HG02759 (cell line): Measurements from ENCODE around the gene MSL1.

Source experiments
- ATAC-seq: cut with Tn5 transposase; IDR thresholded peaks from one replicate; pipeline ENCODE4 v1.9.1; 2021; ENCODE audit warnings: mild to moderate bottlenecking, moderate library complexity; ENCODE audit not compliant: unreplicated experiment

MSL1 gene

DNA sequence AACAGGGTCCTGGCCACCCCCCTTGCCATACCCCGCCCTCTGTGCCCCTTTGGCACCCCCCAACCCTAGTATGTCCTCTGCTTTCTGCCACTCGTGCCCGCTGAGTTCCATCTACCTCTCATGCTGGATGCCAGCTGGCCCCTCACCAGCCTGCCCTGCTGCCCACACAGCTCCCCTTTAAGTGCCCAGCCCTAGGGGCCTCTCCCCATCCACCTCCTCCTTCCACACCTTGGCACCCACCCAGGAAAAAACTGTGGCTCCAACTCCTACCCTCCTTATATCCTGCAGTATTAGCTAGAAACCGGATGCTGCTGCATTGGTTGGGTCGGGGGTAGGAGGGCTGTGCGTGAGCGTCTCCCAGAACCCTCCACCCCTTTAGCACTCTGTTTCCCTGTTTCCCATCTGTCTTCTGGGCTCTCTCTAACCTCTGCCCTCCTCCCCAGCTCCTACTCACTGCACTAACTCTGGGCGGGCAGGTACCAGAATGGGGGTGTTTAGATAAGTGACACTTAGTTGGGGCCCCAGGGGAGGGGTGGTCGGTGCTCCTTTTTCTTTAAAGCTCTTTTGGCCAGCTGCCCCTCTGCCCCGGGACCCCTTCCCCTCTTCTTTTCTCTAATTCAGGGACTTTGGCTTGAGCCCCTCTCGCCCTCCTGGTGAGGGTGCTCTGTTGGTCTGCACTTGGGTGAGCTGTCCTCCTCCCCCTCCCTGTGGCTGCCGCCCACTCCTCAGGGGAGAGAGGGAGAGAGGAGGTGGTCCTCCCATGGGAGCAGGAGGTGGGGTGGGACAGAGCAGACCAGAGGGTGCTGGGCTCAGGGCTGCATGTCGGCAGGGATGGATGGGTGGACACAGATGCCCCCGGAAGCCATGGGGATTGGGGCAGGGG is 31.3 kb upstream of the MSL1 start:
- no peak for ATAC-seq

DNA sequence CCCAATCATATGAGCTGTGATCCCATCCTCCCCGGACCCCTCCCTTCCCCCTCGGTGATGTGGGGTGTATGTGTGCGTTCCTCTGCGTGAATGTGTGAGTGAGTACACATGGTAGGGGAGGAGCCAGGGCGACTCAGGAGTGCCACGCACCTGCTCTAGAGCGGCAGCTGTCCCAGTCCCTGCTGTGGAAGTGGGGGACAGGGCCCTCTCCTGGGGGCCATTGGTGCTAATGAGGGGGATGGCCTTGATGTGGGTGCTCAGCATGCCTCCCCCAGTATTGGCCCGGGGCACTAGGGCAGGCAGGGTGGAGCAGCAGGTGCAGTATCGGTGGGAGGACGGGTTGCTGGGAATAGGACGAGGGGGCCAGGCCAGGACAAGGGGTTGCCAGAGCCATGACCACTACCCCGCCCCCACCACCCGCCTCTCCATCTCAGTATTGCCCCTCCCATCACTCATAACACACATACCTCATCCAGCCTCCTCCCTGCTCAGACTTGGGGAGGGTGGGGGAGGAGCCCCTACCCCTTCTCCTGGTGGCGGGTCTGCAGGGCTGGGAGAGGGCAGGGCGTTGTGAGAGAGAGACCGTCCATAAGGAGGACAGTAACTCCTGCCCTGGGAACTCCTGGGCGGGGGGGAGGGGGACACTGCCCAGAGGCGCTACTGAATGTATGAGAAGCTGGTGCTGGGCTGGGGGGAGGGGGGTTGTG is 29.9 kb upstream of the MSL1 start:
- ATAC-seq, result no peak

DNA sequence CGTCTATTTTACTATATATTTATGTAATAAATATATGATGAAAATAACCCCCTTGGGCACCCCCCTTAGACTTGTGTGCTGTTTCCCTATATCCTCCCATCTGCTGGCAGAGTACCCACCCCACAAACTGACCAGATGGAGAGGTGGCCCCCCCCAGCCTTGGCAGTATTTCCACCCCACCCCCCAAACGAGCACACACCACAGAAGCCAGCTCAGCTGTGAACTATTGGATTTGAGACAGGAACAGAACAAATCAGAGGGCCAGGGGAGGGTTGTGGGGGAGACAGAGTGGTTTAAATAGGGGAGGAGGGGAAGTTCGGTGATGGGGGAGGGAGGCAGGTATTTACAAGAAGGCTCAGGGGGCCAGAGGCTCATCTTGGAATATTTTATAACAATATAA is 29.2 kb upstream of the MSL1 start:
- ATAC-seq, result no peak

DNA sequence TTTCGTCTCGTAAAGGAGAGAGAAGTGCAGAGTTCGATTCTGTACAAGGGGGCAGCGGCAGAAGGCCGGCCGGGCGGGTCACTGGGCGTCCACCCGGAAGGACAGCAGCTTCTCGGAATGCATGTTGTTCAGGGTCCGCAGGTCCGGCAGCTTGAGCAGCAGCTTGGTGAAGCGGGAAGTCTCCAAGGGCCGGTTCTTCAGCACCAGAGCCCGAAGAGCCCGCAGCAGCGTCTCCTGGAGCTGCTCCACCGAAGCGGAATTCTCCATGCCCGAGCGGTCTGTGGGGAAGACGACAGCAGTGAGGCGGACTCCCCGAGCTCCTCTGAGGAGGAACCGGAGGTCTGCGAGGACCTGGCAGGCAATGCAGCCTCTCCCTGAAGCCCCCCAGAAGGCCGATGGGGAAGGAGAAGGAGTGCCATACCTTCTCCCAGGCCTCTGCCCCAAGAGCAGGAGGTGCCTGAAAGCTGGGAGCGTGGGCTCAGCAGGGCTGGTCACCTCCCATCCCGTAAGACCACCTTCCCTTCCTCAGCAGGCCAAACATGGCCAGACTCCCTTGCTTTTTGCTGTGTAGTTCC is 28.7 kb upstream of the MSL1 start:
- no peak for ATAC-seq

DNA sequence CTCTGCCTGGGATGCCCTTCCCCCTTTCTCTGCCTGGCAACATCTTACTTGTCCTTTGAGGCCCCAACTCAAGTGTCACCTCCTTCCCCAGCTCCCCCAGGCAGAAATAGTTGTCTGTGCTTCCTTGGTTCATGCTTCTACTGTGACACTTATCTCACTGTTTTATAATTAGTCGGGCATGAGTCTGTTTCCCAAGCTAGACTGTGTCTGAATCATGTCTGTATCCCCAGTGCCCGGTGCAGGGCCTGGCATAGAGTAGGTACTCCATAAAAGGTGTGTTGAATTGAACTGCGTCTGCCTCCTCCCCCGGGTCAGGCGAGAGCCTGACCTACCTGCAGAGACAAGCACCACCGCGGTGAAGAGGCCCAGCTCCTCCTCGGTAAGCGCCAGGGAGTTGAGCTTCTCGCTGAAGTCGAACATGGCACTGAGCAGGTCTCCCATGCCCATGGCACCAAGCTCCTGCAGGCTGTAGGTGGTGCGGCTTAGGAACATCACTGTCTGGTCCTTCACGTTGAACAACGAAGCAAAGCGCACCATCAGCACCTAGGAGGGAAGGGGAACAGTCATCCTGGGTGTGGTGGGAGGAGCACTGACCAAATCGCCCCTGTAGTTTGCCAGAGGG is 28.1 kb upstream of the MSL1 start:
- no peak for ATAC-seq

DNA sequence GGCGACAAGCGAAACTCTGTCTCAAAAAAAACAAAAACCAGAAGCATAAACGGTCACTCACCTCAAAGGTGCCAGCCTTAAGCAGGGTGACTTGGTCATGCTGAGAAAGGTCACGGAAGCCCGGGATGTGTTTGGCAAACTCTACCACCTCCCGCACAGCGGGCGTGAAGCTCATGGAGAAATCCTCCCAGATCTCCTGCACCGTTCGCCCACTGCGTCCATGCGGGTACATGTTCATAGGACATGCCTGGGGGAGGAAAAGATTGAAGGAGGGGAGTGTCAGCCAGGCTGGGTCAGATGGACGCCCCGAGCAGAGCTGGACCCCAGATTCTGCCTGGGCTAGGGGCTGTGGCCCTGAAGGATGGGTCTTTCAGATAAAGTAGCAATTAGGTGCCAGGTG is 26.9 kb upstream of the MSL1 start:
- no peak for ATAC-seq

DNA sequence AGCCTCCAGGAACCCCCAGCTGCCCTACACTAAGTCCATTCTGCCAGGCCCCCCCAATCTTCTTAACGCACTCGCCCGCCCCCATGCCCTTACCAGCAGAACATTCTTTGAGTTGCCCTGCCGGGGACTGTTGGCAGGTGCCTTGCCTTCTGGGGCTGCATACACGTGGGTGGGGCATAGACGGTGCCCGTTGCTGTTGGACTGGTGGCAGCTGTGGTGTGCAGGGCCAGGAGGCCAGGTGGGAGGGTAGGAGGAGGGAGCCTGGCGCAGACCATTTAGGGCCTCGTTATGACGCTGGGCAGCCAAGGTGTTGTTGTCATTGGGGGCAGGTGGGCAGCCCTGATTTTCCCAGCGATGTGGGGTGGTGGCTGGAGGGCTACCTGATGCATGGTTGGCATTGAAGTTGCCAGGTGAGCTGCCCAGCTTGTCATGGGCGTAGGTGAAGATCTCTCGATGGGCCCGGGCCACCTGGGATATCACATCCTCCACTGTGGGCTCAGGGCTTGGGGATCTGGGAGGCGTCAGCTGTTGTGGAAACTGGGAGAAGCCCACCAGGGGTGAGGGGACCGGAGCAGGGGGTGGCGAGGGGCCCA is 26.3 kb upstream of the MSL1 start:
- ATAC-seq, result no peak

DNA sequence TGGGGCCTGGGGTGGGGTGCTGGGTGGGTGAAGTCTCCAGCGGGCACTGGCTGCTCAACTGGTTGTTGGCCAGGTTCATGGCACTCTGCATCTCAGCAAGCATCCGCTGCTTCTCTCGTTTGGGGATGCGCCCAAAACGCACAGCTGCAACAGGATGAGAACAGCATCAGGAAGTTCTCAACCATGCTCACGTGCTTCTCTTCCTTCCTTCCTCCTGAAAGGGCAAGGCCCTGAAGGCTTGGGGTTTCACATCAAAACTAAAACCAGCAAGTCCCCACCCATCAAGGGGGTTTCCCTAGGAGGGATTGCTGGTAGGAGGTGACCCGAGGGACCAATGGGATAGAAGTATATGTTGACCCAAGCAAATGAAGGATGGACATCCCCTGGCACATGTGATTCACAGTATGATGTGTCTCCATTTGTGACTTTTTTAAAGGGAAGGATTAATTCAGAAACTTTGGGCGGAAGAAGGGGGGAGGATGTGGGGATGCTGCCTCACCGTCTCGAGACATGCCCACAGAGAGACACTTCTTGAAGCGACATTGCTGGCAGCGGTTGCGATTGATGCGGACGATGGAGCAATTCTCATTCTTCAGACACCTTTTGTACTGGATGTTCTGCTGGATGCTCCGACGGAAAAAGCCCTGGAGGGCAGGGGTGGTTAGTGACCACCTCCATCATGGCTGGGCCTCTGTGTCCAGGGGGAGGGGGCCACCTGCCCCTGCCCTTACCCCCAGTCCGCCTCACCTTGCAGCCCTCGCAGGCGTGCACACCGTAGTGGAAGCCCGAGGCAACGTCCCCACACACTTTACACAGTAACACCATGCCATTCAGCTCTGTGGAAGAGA is 25.6 kb upstream of the MSL1 start:
- peak; percentile 52 for ATAC-seq

DNA sequence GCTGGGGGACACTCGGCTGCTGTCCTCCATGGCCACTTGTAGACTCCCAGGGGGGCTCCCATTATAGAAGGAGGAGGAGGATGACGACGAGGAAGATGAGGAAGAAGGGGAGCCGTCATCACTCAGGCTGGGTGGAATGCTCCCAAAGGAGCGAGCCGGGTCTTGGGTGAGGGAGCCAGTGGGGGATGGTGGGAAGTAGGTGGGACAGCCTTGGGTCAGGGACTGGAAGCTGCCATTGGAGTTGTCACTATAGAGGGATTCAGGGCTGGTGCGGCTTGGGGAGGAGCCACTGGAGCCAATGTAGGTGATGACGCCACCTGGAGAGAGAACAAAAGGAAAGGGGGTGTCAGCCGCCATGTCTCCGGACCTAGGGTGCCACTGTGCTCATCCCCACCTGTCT is 24.7 kb upstream of the MSL1 start:
- no peak for ATAC-seq

DNA sequence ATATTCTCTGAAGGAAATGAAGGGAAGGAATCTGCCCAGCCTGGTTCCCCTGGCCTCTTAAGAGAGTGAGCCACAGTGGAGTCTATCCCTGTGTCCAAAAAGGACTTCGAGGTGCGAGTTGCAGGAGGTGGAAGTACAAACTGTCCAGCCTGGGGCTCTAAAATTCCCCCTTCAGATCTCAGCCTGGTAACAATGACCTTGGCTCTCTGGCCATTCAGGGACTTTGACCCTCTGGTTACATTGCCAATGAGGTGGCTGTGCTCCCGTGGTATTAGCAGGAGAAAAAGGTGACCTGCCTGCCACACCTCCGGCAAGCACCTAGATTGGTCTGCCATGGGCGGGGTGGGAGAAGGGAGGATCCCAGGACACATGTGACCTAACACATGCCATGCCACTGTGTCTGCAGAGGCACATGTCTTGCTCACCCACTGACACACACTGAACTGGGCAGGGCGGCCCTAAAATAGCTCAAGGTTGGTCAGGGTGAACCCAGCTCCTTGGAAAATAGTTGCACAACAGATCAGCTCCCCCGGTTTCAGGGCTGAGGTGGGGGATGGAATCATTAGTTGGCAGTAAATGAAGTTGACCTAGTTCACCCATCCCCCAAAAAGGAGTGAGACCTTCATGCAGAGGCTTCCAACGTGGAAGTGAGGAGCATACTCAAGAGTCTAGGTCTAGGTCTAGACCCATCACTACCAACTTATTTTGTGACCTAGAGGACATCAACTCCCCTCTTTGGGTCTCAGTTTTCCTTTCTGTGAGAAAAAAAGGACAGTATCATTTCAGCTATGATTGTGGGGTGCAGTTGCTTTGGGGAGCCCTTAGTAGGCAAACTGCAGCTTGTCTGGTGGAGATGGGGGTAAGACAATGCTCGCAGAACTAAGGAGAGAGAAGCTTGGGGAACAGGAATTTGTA is 23.6 kb upstream of the MSL1 start:
- ATAC-seq, result no peak

DNA sequence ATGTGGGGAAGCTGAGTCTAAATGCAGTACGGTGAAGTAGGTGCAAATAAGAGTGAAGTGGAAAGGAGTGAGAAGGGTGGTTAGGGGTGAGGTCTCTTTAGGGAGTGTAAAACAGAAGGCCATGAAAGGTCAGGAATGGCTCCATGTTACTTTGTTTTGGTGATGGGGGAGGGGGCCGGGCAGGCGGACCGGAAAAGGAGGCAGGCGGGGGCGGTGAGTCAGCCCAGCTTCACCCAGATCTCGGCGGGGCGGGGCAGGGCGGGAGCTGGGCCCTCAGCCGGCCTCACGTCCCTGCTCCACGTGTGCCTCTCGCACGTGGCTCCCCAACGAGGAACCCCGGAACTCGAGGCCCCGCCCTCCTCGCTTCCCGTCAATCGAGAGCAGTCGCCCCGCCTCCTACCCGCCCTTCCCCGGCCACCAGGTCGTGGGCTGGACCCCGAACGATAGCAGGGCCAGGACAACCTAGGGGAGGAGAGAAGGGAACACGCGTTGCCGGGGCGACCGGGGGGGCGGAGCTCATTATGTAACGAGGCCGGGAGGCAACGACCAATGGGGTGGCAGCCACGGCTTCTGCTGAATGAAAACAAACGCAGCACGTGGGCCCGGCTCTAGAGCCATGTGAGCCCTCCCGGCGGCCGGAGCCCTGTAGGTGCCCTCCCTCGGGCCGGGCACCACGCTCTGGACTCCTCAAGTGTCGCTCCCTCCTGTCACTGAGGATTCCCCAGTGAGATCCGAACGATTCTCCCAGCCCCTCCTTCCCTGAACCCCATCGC is 22.7 kb upstream of the MSL1 start:
- peak; percentile 65 for ATAC-seq

DNA sequence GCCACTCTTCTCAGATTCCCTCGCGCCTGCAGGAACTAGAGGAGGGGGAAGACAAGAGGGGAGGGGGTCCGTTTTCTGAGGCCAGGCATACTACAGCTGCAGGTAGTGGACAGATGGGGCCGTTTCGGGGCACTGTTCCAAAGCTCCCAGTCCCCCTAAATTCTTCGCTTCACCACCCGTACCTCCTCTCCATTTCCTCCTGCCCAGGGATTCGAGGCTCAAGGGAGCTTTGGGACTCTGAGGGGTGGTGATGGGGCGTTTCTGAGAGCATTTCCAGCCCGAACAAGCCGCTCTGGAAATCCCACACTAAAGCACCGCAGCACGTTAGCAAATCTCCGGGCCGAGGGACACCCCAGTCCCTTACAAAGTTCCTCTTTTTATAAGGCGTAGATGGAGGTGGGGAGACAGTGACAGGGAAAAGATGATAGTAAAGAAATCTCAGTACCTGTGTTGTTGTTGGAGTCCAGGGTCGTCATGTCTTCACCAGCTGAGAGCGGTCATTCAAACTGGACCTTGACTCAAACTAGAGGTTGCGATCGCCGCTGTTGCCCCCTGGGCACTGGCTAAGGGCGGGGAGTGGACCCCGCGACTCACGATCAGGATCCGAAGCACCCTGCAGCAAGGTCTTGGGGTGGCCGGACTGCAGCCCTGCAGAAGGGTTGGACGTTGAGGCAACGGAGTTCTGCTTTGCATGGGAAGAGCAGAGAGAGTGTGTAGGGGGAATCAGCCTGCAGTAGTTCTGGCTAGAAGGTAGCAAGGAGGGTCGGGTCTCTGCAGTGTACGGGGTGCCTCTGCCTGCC is 22.0 kb upstream of the MSL1 start:
- ATAC-seq, result no peak

DNA sequence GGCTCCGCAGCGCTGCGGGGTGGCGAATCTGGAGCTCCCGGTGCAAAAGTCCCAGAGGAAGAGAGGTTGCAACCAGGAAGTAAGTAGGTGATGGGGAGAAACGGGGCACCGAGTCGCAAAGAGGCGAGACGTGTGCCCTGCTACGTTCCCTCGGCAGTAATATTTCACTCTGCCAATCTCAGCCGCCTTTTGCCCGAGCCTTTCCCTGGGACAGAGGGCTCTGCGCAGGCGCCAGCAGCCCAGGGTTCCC is 21.4 kb upstream of the MSL1 start, which contains the start of gene NR1D1:
TSS of gene NR1D1 (minus strand) at position 171 of the 250 bp plus-strand sequence. CDS start 495 bp downstream, outside the sequence.
- ATAC-seq, result peak; percentile 0

DNA sequence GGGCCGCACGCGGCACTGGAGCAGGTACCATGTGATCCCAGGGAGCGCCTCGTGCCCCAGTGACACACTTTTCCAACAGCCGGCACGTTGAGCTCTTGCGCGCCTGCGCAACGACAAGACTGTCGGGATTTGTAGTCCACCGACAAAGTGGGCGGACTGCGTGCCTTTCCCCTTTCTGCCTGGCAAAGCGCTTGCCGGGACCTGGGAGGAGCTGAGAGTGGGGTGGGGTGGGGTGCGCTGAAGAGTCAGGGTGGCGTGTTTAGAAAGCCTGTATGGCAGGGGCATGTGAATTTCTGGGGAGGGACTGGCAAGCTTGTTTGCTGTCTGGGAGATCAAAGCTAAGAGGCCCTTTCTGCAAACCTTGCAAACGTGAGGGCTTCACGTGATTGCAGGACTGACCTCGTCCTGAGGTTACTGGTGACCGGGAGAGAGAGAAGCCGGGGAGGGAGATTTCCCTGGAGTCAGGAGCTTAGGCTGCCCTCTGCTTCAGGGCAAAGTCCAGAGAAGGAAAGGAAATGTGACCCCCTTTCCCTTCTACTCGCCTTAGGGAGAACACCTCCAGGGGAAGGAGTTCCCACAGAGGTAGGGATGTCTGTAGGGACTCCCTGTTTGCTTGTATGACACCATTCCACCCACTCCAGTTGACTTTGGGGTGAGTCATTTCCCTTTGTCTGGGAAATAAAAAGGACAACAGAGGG is 21.0 kb upstream of the MSL1 start:
- ATAC-seq, result peak; percentile 39

DNA sequence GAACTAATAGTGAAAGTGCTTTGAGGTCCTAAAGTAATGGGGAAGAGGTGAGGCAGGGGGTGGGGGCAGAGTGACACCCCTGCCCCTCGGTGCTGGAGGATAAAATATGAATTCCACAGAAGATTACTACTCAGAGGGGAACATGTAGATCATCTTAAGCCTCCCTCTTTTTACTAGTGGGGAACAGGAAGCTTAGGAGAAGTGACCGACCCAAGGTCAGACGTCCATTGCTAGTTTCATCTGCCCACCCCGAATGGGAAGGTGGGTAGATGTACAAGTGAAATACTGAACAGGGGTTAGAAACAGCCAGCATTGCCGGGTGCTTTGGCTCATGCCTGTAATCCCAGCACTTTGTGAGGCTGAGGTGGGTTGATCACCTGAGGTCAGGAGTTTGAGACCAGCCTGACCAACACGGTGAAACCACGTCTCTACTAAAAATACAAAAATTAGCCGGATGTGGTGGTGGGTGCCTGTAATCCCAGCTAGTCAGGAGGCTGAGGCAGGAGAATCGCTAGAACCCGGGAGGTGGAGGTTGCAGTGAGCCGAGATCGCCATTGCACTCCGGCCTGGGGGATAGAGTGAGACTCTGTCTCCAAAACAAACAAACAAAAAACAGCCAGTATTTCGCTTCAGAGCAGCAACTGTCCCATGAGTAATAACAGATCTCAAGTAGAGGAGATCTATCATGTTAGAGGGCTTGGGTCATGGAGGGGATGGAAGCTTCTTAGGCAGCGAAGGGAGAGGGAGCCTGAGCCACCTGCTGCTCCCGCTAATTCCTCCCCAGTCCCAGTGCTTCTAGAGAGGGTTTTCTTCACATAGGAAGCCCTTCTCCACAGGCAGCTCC is 20.2 kb upstream of the MSL1 start:
- ATAC-seq, result no peak

DNA sequence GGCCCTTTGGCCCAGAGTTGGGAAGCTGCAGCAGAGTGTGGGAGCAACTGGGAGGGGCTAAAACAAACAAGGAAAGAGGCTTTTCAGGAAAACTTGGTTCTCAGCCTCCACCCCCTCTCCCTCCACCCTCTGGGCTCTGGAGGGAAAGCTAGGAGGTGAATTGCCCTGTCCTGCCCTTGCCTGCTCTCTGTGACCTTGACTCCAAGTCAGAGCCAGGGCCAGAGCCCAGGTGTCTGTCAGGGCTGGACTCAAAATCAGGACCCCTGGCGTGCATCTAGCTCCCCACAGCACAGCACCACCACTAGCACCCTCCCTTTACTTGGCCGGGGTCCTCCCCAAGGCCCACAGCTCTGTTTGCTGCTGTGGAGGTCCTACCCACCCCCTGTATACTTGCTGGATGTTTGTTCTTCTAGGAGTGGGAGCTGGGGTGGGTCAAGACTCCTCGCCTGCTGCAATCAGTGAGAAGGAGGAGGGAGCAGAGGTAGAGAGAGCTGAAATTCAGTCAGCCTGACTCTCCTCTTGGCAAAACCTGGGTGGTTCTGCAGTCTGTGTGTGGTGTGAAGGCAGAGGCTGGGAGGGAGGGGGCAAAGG is 18.6 kb upstream of the MSL1 start:
- ATAC-seq, result no peak
